ENCODE results near the gene ADAMTSL3.
"Not testable (repeated sequence)": the region's sequence is repeated elsewhere in the genome, so short reads cannot be mapped to it uniquely, and the experiment has no call there.

The ADAMTSL3 gene

GRCh38 chr15:83919978-83920510 lies 266.1 kb downstream of the ADAMTSL3 start:
- DNase-seq (ENCODE audit: low read depth) = no peak

- no peak for DNase-seq (ENCODE audit: low read depth)
Observed at GRCh38 chr15:83922649-83923294, 268.8 kb downstream of the ADAMTSL3 start.

GRCh38 chr15:83926116-83926515 lies 272.2 kb downstream of the ADAMTSL3 start:
- no peak for DNase-seq (ENCODE audit: low read depth)

- DNase-seq (ENCODE audit: low read depth) = no peak
Observed at GRCh38 chr15:83927704-83928391, 273.9 kb downstream of the ADAMTSL3 start.

GRCh38 chr15:83928392-83928734 lies 274.4 kb downstream of the ADAMTSL3 start:
- DNase-seq (ENCODE audit: low read depth) = no peak

- DNase-seq (ENCODE audit: low read depth) = no peak
Observed at GRCh38 chr15:83928878-83929418, 275.0 kb downstream of the ADAMTSL3 start.

GRCh38 chr15:83929619-83930018 lies 275.7 kb downstream of the ADAMTSL3 start:
- DNase-seq (ENCODE audit: low read depth) = no peak

- DNase-seq (ENCODE audit: low read depth) = no peak
Observed at GRCh38 chr15:83930392-83931212, 276.7 kb downstream of the ADAMTSL3 start.

- DNase-seq (ENCODE audit: low read depth) = no peak
Observed at GRCh38 chr15:83935774-83936173, 281.9 kb downstream of the ADAMTSL3 start.

- no peak for DNase-seq (ENCODE audit: low read depth)
Observed at GRCh38 chr15:83940136-83940535, 286.2 kb downstream of the ADAMTSL3 start.

- no peak for DNase-seq (ENCODE audit: low read depth)
Observed at GRCh38 chr15:83943043-83943442, 289.1 kb downstream of the ADAMTSL3 start.

GRCh38 chr15:83943849-83944404 lies 290.0 kb downstream of the ADAMTSL3 start:
- peak; percentile 8 for DNase-seq (ENCODE audit: low read depth)

- no peak for DNase-seq (ENCODE audit: low read depth)
Observed at GRCh38 chr15:83947156-83947555, 293.2 kb downstream of the ADAMTSL3 start.

- DNase-seq (ENCODE audit: low read depth) = no peak
Observed at GRCh38 chr15:83954506-83954905, 300.6 kb downstream of the ADAMTSL3 start.

- DNase-seq (ENCODE audit: low read depth) = no peak
Observed at GRCh38 chr15:83955806-83956265, 301.9 kb downstream of the ADAMTSL3 start.

GRCh38 chr15:83956887-83957286 lies 303.0 kb downstream of the ADAMTSL3 start:
- no peak for DNase-seq (ENCODE audit: low read depth)

GRCh38 chr15:83959477-83959876 lies 305.6 kb downstream of the ADAMTSL3 start:
- DNase-seq (ENCODE audit: low read depth) = no peak

- no peak for DNase-seq (ENCODE audit: low read depth)
Observed at GRCh38 chr15:83960192-83960829, 306.4 kb downstream of the ADAMTSL3 start.

GRCh38 chr15:83961311-83961710 lies 307.4 kb downstream of the ADAMTSL3 start:
- DNase-seq (ENCODE audit: low read depth) = no peak

- not testable (repeated sequence) for DNase-seq (ENCODE audit: low read depth)
Observed at GRCh38 chr15:83964967-83965366, 311.0 kb downstream of the ADAMTSL3 start.

GRCh38 chr15:83970295-83970890 lies 316.5 kb downstream of the ADAMTSL3 start:
- DNase-seq (ENCODE audit: low read depth) = no peak
